ENCODE data around the gene CD274.

CD274 gene

DNA sequence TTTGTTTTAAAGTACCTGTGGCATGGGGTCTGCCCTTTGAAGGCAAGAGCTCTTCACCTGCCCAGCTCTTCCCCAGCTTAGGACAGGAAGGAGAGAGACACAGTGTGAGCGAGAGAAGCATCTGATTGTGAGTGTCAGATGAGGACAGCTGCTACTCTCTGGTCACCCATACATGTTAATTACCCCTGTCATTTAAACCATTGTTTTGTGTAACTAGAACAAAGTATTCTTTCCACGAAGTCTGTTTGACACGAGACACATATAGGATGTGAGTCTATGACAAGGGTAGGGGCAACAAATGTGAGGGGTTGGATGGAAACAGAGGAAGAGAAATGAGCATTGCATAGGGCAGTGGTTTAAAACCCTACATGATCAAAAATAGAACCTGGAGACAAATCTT lies 3.0 kb upstream of the CD274 start:
- no peak overlapping the region for H3K4me3 ChIP-seq (ENCODE audit: low read depth, low read length)
- no peak for TF ChIP-seq MYC (IDR thresholded peaks at IDR 0.05; ENCODE audit: low read depth, low read length)
- no peak for TF ChIP-seq MAX (IDR thresholded peaks at IDR 0.05; ENCODE audit: low read depth, low read length)
- TF ChIP-seq, protein P1, sequence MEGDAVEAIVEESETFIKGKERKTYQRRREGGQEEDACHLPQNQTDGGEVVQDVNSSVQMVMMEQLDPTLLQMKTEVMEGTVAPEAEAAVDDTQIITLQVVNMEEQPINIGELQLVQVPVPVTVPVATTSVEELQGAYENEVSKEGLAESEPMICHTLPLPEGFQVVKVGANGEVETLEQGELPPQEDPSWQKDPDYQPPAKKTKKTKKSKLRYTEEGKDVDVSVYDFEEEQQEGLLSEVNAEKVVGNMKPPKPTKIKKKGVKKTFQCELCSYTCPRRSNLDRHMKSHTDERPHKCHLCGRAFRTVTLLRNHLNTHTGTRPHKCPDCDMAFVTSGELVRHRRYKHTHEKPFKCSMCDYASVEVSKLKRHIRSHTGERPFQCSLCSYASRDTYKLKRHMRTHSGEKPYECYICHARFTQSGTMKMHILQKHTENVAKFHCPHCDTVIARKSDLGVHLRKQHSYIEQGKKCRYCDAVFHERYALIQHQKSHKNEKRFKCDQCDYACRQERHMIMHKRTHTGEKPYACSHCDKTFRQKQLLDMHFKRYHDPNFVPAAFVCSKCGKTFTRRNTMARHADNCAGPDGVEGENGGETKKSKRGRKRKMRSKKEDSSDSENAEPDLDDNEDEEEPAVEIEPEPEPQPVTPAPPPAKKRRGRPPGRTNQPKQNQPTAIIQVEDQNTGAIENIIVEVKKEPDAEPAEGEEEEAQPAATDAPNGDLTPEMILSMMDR (IDR thresholded peaks at IDR 0.05; ENCODE audit: low read depth, low read length) = no peak
- TF ChIP-seq POLR2A (IDR thresholded peaks at IDR 0.05; ENCODE audit: extremely low read depth, insufficient read length) = no peak
- DNase-seq (ENCODE audit: low read depth) = no peak

- H3K4me3 ChIP-seq (ENCODE audit: low read depth, low read length) = no peak overlapping the region
- no peak for DNase-seq (ENCODE audit: low read depth)
- no peak for TF ChIP-seq MAX (IDR thresholded peaks at IDR 0.05; ENCODE audit: low read depth, low read length)
- TF ChIP-seq, protein P1 (IDR thresholded peaks at IDR 0.05; ENCODE audit: low read depth, low read length) = no peak
- no peak for TF ChIP-seq POLR2A (IDR thresholded peaks at IDR 0.05; ENCODE audit: extremely low read depth, insufficient read length)
- TF ChIP-seq MYC (IDR thresholded peaks at IDR 0.05; ENCODE audit: low read depth, low read length) = no peak
These were observed 2.3 kb upstream of the CD274 start for GRCh38 chr9:5448016-5448415.

- TF ChIP-seq MYC (IDR thresholded peaks at IDR 0.05; ENCODE audit: low read depth, low read length) = no peak
- TF ChIP-seq POLR2A (IDR thresholded peaks at IDR 0.05; ENCODE audit: extremely low read depth, insufficient read length) = no peak
- no peak for TF ChIP-seq MAX (IDR thresholded peaks at IDR 0.05; ENCODE audit: low read depth, low read length)
- TF ChIP-seq, protein P1 (IDR thresholded peaks at IDR 0.05; ENCODE audit: low read depth, low read length) = no peak
- DNase-seq (ENCODE audit: low read depth) = no peak
- no peak overlapping the region for H3K4me3 ChIP-seq (ENCODE audit: low read depth, low read length)
These were observed 1.6 kb upstream of the CD274 start for GRCh38 chr9:5448461-5449435.

DNA sequence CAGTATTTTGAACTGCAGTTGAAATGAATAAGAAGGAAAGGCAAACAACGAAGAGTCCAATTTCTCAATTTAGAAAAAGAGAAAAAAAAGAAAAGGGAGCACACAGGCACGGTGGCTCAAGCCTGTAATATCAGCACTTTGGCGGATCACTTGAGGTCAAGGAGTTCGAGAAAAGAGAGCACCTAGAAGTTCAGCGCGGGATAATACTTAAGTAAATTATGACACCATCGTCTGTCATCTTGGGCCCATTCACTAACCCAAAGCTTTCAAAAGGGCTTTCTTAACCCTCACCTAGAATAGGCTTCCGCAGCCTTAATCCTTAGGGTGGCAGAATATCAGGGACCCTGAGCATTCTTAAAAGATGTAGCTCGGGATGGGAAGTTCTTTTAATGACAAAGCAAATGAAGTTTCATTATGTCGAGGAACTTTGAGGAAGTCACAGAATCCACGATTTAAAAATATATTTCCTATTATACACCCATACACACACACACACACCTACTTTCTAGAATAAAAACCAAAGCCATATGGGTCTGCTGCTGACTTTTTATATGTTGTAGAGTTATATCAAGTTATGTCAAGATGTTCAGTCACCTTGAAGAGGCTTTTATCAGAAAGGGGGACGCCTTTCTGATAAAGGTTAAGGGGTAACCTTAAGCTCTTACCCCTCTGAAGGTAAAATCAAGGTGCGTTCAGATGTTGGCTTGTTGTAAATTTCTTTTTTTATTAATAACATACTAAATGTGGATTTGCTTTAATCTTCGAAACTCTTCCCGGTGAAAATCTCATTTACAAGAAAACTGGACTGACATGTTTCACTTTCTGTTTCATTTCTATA lies 602 bp upstream of the CD274 start:
- peak overlapping the region; percentile 62 for H3K4me3 ChIP-seq (ENCODE audit: low read depth, low read length)
- no peak for DNase-seq (ENCODE audit: low read depth)
- no peak for TF ChIP-seq MYC (IDR thresholded peaks at IDR 0.05; ENCODE audit: low read depth, low read length)
- TF ChIP-seq MAX (IDR thresholded peaks at IDR 0.05; ENCODE audit: low read depth, low read length) = no peak
- no peak for TF ChIP-seq POLR2A (IDR thresholded peaks at IDR 0.05; ENCODE audit: extremely low read depth, insufficient read length)
- TF ChIP-seq, protein P1 (IDR thresholded peaks at IDR 0.05; ENCODE audit: low read depth, low read length) = no peak

GRCh38 chr9:5452286-5452609 lies 1.9 kb downstream of the CD274 start:
- TF ChIP-seq, protein P1 (IDR thresholded peaks at IDR 0.05; ENCODE audit: low read depth, low read length) = no peak
- TF ChIP-seq MYC (IDR thresholded peaks at IDR 0.05; ENCODE audit: low read depth, low read length) (no peak), POLR2A (IDR thresholded peaks at IDR 0.05; ENCODE audit: extremely low read depth, insufficient read length) (no peak), MAX (IDR thresholded peaks at IDR 0.05; ENCODE audit: low read depth, low read length) (no peak)
- H3K4me3 ChIP-seq (ENCODE audit: low read depth, low read length) = no peak overlapping the region
- DNase-seq (ENCODE audit: low read depth) = peak; percentile 51
